ENCODE data around the gene SLC16A3. TPM values are rescaled to one million over a fixed set of nuclear protein-coding genes. Genes with fewer than 3 reads are reported as not detected.
"Not testable (repeated sequence)": the region's sequence is repeated elsewhere in the genome, so short reads cannot be mapped to it uniquely, and the experiment has no call there.

Gene SLC16A3
- polyA plus RNA-seq, 3 donors = 26.3 to 103 (median 35.3) TPM

- H3K36me3 Mint-ChIP-seq = peaks cover 22 to 23% of the 10 kb centered on the region in 2 donors
- Histone ChIP-seq H3K4me1 (ENCODE audit: control insufficient read depth in 1 of 2, insufficient read depth in 2 of 2, low read length in 2 of 2) (no peaks in the 10 kb centered on the region), H3K79me2 (ENCODE audit: insufficient read depth, low read length) (no peaks in the 10 kb centered on the region), H3K27me3 (ENCODE audit: control insufficient read depth in 2 of 2, insufficient read depth in 2 of 2, low read length in 2 of 2) (no peaks in the 10 kb centered on the region), H3K4me3 (replicated peaks in 1 of 3; ENCODE audit: low read depth in 2 of 3, low read length in 3 of 3) (no peak overlapping the region), H3K27ac (ENCODE audit: low read depth in 1 of 2, low read length in 2 of 2) (no peak overlapping the region), H3K36me3 (replicated peaks in 1 of 2; ENCODE audit: control insufficient read depth in 1 of 2, insufficient read depth in 2 of 2, low read length in 2 of 2) (peaks cover 13 to 18% of the 10 kb centered on the region in 2 donors), H2AFZ (ENCODE audit: insufficient read depth, low read depth, low read length, poor library complexity, severe bottlenecking) (no peak overlapping the region), H3K9ac (ENCODE audit: insufficient read depth, low read length, poor library complexity, severe bottlenecking) (no peak overlapping the region), H4K20me1 (ENCODE audit: insufficient read depth, low read length) (no peaks in the 10 kb centered on the region), H3K9me3 (replicated peaks in 1 of 2; ENCODE audit: control insufficient read depth in 1 of 2, insufficient read depth in 1 of 2, low read length in 2 of 2) (no peaks in the 10 kb centered on the region), H3K4me2 (replicated peaks; ENCODE audit: extremely low read depth, low read length, poor library complexity, severe bottlenecking) (no peak overlapping the region)
- H3K27me3 Mint-ChIP-seq (ENCODE audit: low read depth in 3 of 3) = no peaks in the 10 kb centered on the region
- H3K4me1 Mint-ChIP-seq = no peaks in the 10 kb centered on the region
- no peak for DNase-seq
- intact Hi-C loops (cut with micrococcal nuclease) = no loop called here
- no peak for TF ChIP-seq CTCF (IDR thresholded peaks at IDR 0.05)
- WGBS (ENCODE audit: insufficient coverage) = no CpG with 5 or more reads among the region's 23 CpGs
- no peak overlapping the region for H3K4me3 Mint-ChIP-seq
- H3K27ac Mint-ChIP-seq = no peak overlapping the region
- H3K9me3 Mint-ChIP-seq = no peaks in the 10 kb centered on the region
Measured at GRCh38 chr17:82187500-82187899, 41.3 kb upstream of the SLC16A3 start.

GRCh38 chr17:82188001-82188961 lies 40.6 kb upstream of the SLC16A3 start:
- Histone ChIP-seq H4K20me1 (ENCODE audit: insufficient read depth, low read length) (no peaks in the 10 kb centered on the region), H2AFZ (ENCODE audit: insufficient read depth, low read depth, low read length, poor library complexity, severe bottlenecking) (no peak overlapping the region), H3K4me3 (replicated peaks in 1 of 3; ENCODE audit: low read depth in 2 of 3, low read length in 3 of 3) (no peak overlapping the region), H3K27me3 (ENCODE audit: control insufficient read depth in 2 of 2, insufficient read depth in 2 of 2, low read length in 2 of 2) (no peaks in the 10 kb centered on the region), H3K79me2 (ENCODE audit: insufficient read depth, low read length) (no peaks in the 10 kb centered on the region), H3K4me2 (replicated peaks; ENCODE audit: extremely low read depth, low read length, poor library complexity, severe bottlenecking) (no peak overlapping the region), H3K27ac (ENCODE audit: low read depth in 1 of 2, low read length in 2 of 2) (no peak overlapping the region), H3K4me1 (ENCODE audit: control insufficient read depth in 1 of 2, insufficient read depth in 2 of 2, low read length in 2 of 2) (peaks cover 3 to 4% of the 10 kb centered on the region in 2 donors), H3K9me3 (replicated peaks in 1 of 2; ENCODE audit: control insufficient read depth in 1 of 2, insufficient read depth in 1 of 2, low read length in 2 of 2) (no peaks in the 10 kb centered on the region), H3K9ac (ENCODE audit: insufficient read depth, low read length, poor library complexity, severe bottlenecking) (no peak overlapping the region), H3K36me3 (replicated peaks in 1 of 2; ENCODE audit: control insufficient read depth in 1 of 2, insufficient read depth in 2 of 2, low read length in 2 of 2) (peaks cover 9 to 11% of the 10 kb centered on the region in 2 donors)
- Mint-ChIP-seq H3K27ac (no peak overlapping the region), H3K9me3 (peaks cover 0 to 1% (median 0%) of the 10 kb centered on the region in 7 donors), H3K4me1 (peaks cover 4% of the 10 kb centered on the region), H3K4me3 (no peak overlapping the region), H3K36me3 (peaks cover 21 to 23% of the 10 kb centered on the region in 2 donors), H3K27me3 (ENCODE audit: low read depth in 3 of 3) (no peaks in the 10 kb centered on the region)
- no peak for DNase-seq
- TF ChIP-seq CTCF (IDR thresholded peaks at IDR 0.05) = no peak
- 91% methylated on average over 25 of the region's 26 CpGs for whole genome bisulfite sequencing (ENCODE audit: insufficient coverage)
- intact Hi-C loops (cut with micrococcal nuclease) = no loop called here

- H3K4me3 Mint-ChIP-seq; H2AFZ ChIP-seq (ENCODE audit: insufficient read depth, low read depth, low read length, poor library complexity, severe bottlenecking); H3K9ac ChIP-seq (ENCODE audit: insufficient read depth, low read length, poor library complexity, severe bottlenecking); H3K27me3 Mint-ChIP-seq (ENCODE audit: low read depth in 3 of 3); intact Hi-C loops (cut with micrococcal nuclease); H3K79me2 ChIP-seq (ENCODE audit: insufficient read depth, low read length); H3K9me3 ChIP-seq (replicated peaks in 1 of 2; ENCODE audit: control insufficient read depth in 1 of 2, insufficient read depth in 1 of 2, low read length in 2 of 2); DNase-seq; H3K36me3 ChIP-seq (replicated peaks in 1 of 2; ENCODE audit: control insufficient read depth in 1 of 2, insufficient read depth in 2 of 2, low read length in 2 of 2); H4K20me1 ChIP-seq (ENCODE audit: insufficient read depth, low read length); H3K27me3 ChIP-seq (ENCODE audit: control insufficient read depth in 2 of 2, insufficient read depth in 2 of 2, low read length in 2 of 2); H3K9me3 Mint-ChIP-seq: not testable (repeated sequence)
- peaks cover 17 to 20% of the 10 kb centered on the region in 2 donors for H3K4me1 ChIP-seq (ENCODE audit: control insufficient read depth in 1 of 2, insufficient read depth in 2 of 2, low read length in 2 of 2)
- 89% methylated on average over 6 of the region's 6 CpGs for WGBS (ENCODE audit: insufficient coverage)
- Mint-ChIP-seq H3K36me3 (peaks cover 32 to 37% of the 10 kb centered on the region in 2 donors), H3K4me1 (peaks cover 17% of the 10 kb centered on the region), H3K27ac (peak overlapping the region; percentile 56 to 94 (median 85))
- H3K4me2 ChIP-seq (replicated peaks; ENCODE audit: extremely low read depth, low read length, poor library complexity, severe bottlenecking) = peak overlapping the region; percentile 73
- H3K4me3 ChIP-seq (replicated peaks in 1 of 3; ENCODE audit: low read depth in 2 of 3, low read length in 3 of 3) = peak overlapping the region in 1 of 3 experiments; percentile 82
- peak overlapping the region in 1 of 2 donors; percentile 84 for H3K27ac ChIP-seq (ENCODE audit: low read depth in 1 of 2, low read length in 2 of 2)
Measured at GRCh38 chr17:82193050-82193449, 35.8 kb upstream of the SLC16A3 start.
